H9 (cell line): ENCODE results near the gene PDZK1IP1. TPM values are rescaled to one million over a fixed set of nuclear protein-coding genes. Genes with fewer than 3 reads are reported as not detected.

Experiments used
- DNase-seq: peaks from one replicate; pipeline ENCODE4 v3.0.0-alpha.2; 2017
- H2AFZ ChIP-seq: one replicate; pipeline ENCODE4 v1.6.1; 2013; ENCODE audit warnings: mild to moderate bottlenecking, low read length, control low read depth, moderate library complexity
- H2AK5ac ChIP-seq: 2 replicates; pipeline ENCODE4 v1.6.1; 2013; ENCODE audit warnings: low read length, control low read depth, mixed read lengths; ENCODE audit not compliant: insufficient read length
- H2BK120ac ChIP-seq: one replicate; pipeline ENCODE4 v1.6.1; 2013; ENCODE audit warnings: low read depth, mild to moderate bottlenecking, low read length, control low read depth, inconsistent platforms; ENCODE audit not compliant: poor library complexity, severe bottlenecking
- H2BK12ac ChIP-seq: 2 replicates; pipeline ENCODE4 v1.6.1; 2013; ENCODE audit warnings: low read length, control low read depth, mixed read lengths, low read depth; ENCODE audit not compliant: insufficient read length
- H2BK15ac ChIP-seq: 2 replicates; pipeline ENCODE4 v1.6.1; 2013; ENCODE audit warnings: low read depth, low read length, control low read depth
- H2BK20ac ChIP-seq: one replicate; pipeline ENCODE4 v1.6.1; 2013; ENCODE audit warnings: low read depth, mild to moderate bottlenecking, low read length, control low read depth, inconsistent platforms; ENCODE audit not compliant: poor library complexity, severe bottlenecking
- H2BK5ac ChIP-seq: 2 replicates; pipeline ENCODE4 v1.6.1; 2013; ENCODE audit warnings: low read length, control low read depth, mixed read lengths; ENCODE audit not compliant: insufficient read length
- H3K14ac ChIP-seq: 2 replicates; pipeline ENCODE4 v1.6.1; 2013; ENCODE audit warnings: low read length, control low read depth; ENCODE audit not compliant: insufficient read depth
- H3K18ac ChIP-seq: 2 replicates; pipeline ENCODE4 v1.6.1; 2013; ENCODE audit warnings: low read depth, mild to moderate bottlenecking, mixed read lengths, low read length, control low read depth; ENCODE audit not compliant: insufficient read length
- H3K23ac ChIP-seq: 2 replicates; pipeline ENCODE4 v1.6.1; 2013; ENCODE audit warnings: low read length, control low read depth, mixed read lengths, low read depth; ENCODE audit not compliant: insufficient read length
- H3K23me2 ChIP-seq: 2 replicates; pipeline ENCODE4 v1.6.1; 2013; ENCODE audit warnings: low read depth, mild to moderate bottlenecking, mixed read lengths, low read length, control low read depth; ENCODE audit not compliant: insufficient read length, poor library complexity, severe bottlenecking
- H3K27ac ChIP-seq: 2 replicates; pipeline ENCODE4 v1.5.1; 2013; ENCODE audit warnings: low read length, control low read depth, mixed read lengths, low read depth; ENCODE audit not compliant: insufficient read length
- H3K27me3 ChIP-seq: 2 replicates; pipeline ENCODE4 v1.6.1; 2013; ENCODE audit warnings: low read length, control low read depth, inconsistent platforms; ENCODE audit not compliant: insufficient read depth
- H3K4ac ChIP-seq: 2 replicates; pipeline ENCODE4 v1.6.1; 2013; ENCODE audit warnings: low read depth, mild to moderate bottlenecking, control low read depth, inconsistent platforms, low read length, moderate library complexity
- H3K4me1 ChIP-seq: 2 replicates; pipeline ENCODE4 v1.6.1; 2013; ENCODE audit warnings: low read length, control low read depth, inconsistent platforms; ENCODE audit not compliant: insufficient read depth
- H3K4me2 ChIP-seq: 2 replicates; pipeline ENCODE4 v1.6.1; 2013; ENCODE audit warnings: low read length, control low read depth, mixed read lengths; ENCODE audit not compliant: insufficient read length, insufficient read depth
- H3K56ac ChIP-seq: 2 replicates; pipeline ENCODE4 v1.6.1; 2013; ENCODE audit warnings: low read depth, mild to moderate bottlenecking, mixed read lengths, low read length, control low read depth; ENCODE audit not compliant: insufficient read length
- H3K79me1 ChIP-seq: 2 replicates; pipeline ENCODE4 v1.6.1; 2013; ENCODE audit warnings: low read depth, mild to moderate bottlenecking, moderate library complexity, low read length, control low read depth, inconsistent platforms; ENCODE audit not compliant: insufficient read depth, poor library complexity, severe bottlenecking
- H3K79me2 ChIP-seq: 2 replicates; pipeline ENCODE4 v1.6.1; 2013; ENCODE audit warnings: low read length, control low read depth, inconsistent platforms; ENCODE audit not compliant: insufficient read depth
- H3K9ac ChIP-seq: 2 replicates; pipeline ENCODE4 v1.6.1; 2013; ENCODE audit warnings: low read length, control low read depth, mixed read lengths; ENCODE audit not compliant: insufficient read length; ENCODE audit errors: extremely low read depth
- H3K9me3 ChIP-seq: one replicate; pipeline ENCODE4 v1.6.1; 2013; ENCODE audit warnings: low read depth, low read length, inconsistent platforms; ENCODE audit not compliant: control insufficient read depth
- H3T11ph ChIP-seq: one replicate; pipeline ENCODE4 v1.6.1; 2013; ENCODE audit warnings: mild to moderate bottlenecking, low read length, control low read depth, inconsistent platforms
- H4K20me1 ChIP-seq: one replicate; pipeline ENCODE4 v1.6.1; 2013; ENCODE audit not compliant: control insufficient read depth, insufficient read length, insufficient read depth
- H4K5ac ChIP-seq: 2 replicates; pipeline ENCODE4 v1.6.1; 2013; ENCODE audit warnings: low read depth, mild to moderate bottlenecking, mixed read lengths, low read length, control low read depth; ENCODE audit not compliant: insufficient read length
- H4K8ac ChIP-seq: replicated peaks from 2 replicates; pipeline ENCODE4 v1.6.1; 2013; ENCODE audit warnings: low read length, control low read depth, mixed read lengths, low read depth; ENCODE audit not compliant: insufficient read length
- H4K91ac ChIP-seq: 2 replicates; pipeline ENCODE4 v1.6.1; 2013; ENCODE audit warnings: low read depth, mild to moderate bottlenecking, moderate library complexity, mixed read lengths, low read length, control low read depth; ENCODE audit not compliant: insufficient read length
- H3K27ac Mint-ChIP-seq, 3 experiments: 2 replicates in 2 of 3; 3 replicates in 1 of 3; pipeline ENCODE4 v1.8.0; 2020 to 2021; ENCODE audit warnings: mixed read lengths in 3 of 3, mild to moderate bottlenecking in 1 of 3, moderate library complexity in 1 of 3
- H3K27me3 Mint-ChIP-seq: 2 replicates; pipeline ENCODE4 v1.8.0; 2021; ENCODE audit warnings: low read depth, mild to moderate bottlenecking, moderate library complexity, mixed read lengths
- H3K36me3 Mint-ChIP-seq, 3 experiments: 2 replicates in 2 of 3; 3 replicates in 1 of 3; pipeline ENCODE4 v1.8.0; 2020 to 2021; ENCODE audit warnings: low read depth in 3 of 3, mixed read lengths in 3 of 3; ENCODE audit not compliant: insufficient read depth in 1 of 3
- H3K4me1 Mint-ChIP-seq, 2 experiments: 2 replicates each; pipeline ENCODE4 v1.8.0; 2020; ENCODE audit warnings: mixed read lengths in 2 of 2
- H3K4me3 Mint-ChIP-seq, 2 experiments: 2 replicates in 1 of 2; 3 replicates in 1 of 2; pipeline ENCODE4 v1.8.0; 2020 to 2021; ENCODE audit warnings: mild to moderate bottlenecking in 2 of 2, mixed read lengths in 2 of 2, moderate library complexity in 1 of 2
- H3K9me3 Mint-ChIP-seq, 2 experiments: 2 replicates in 1 of 2; 3 replicates in 1 of 2; pipeline ENCODE4 v1.8.0; 2020; ENCODE audit warnings: mild to moderate bottlenecking in 2 of 2, mixed read lengths in 2 of 2, moderate library complexity in 1 of 2
- CTCF ChIP-seq: fragments of 200-600 bp; sonication (generic); conservative IDR thresholded peaks from 3 replicates; pipeline ENCODE4 v1.8.0; 2021; ENCODE audit warnings: antibody characterized with exemption, mild to moderate bottlenecking
- WGBS: extraction: QIAGEN DNeasy Blood & Tissue Kit; methylation state at CpG from one replicate; pipeline ENCODE4 v1.1.7; 2013; ENCODE audit warnings: missing lambda C conversion rate, low lambda C conversion rate, mixed read lengths; ENCODE audit not compliant: insufficient read length; ENCODE audit errors: extremely low coverage; 5-methylcytosine and 5-hydroxymethylcytosine counted together
- total RNA-seq: library from RNA; stranded (reverse); gene quantifications from 2 replicates; pipeline ENCODE4 v1.2.1, GENCODE V29; 2021

Gene PDZK1IP1
- total RNA-seq, 1 experiment from 2014 or later = not detected

- peaks cover 0 to 3% (median 0%) of the 10 kb centered on the region in 3 experiments; a peak in 2 of 7 replicates for H3K36me3 Mint-ChIP-seq
- Histone ChIP-seq H2AFZ (no peak overlapping the region), H3K56ac (no peak overlapping the region), H2BK12ac (no peak overlapping the region), H4K20me1 (peaks cover under 1% of the 10 kb centered on the region), H3K27me3 (peaks cover 76% of the 10 kb centered on the region), H3K4me1 (no peaks in the 10 kb centered on the region; the same call in 1 of the 2 replicates), H3K18ac (no peak overlapping the region), H2BK120ac (no peak overlapping the region), H3K9ac (no peak overlapping the region), H3K23ac (no peak overlapping the region), H3K14ac (no peak overlapping the region), H3K23me2 (peaks cover 18% of the 10 kb centered on the region), H2BK20ac (no peak overlapping the region), H2AK5ac (no peak overlapping the region), H3K4me2 (no peak overlapping the region), H4K91ac (no peak overlapping the region), H3K27ac (no peak overlapping the region), H3K79me1 (no peaks in the 10 kb centered on the region), H3T11ph (no peak overlapping the region), H3K9me3 (no peaks in the 10 kb centered on the region), H2BK15ac (no peak overlapping the region), H4K8ac (no peak overlapping the region), H3K79me2 (no peaks in the 10 kb centered on the region), H3K4ac (no peak overlapping the region), H4K5ac (no peak overlapping the region), H2BK5ac (no peak overlapping the region)
- WGBS = no CpG with 5 or more reads among the region's 6 CpGs
- TF ChIP-seq CTCF = no peak
- peaks cover 0 to 4% of the 10 kb centered on the region in 2 experiments; a peak in 1 of 5 replicates for H3K9me3 Mint-ChIP-seq
- peak overlapping the region in 1 of 2 experiments; percentile 75; a peak in 3 of 5 replicates for H3K4me3 Mint-ChIP-seq
- peaks cover 100% of the 10 kb centered on the region for H3K27me3 Mint-ChIP-seq
- no peak for DNase-seq
- no peak overlapping the region for H3K27ac Mint-ChIP-seq
- peaks cover 30 to 47% of the 10 kb centered on the region in 2 experiments for H3K4me1 Mint-ChIP-seq
Measured at GRCh38 chr1:47233186-47233585, 43.4 kb upstream of the PDZK1IP1 start.
